Astrocyte (in vitro differentiated cells and primary cell): ENCODE measurements around the gene C2orf80. TPM values are rescaled to one million over a fixed set of nuclear protein-coding genes. Genes with fewer than 3 reads are reported as not detected.
"Not testable (repeated sequence)": the region's sequence is repeated elsewhere in the genome, so short reads cannot be mapped to it uniquely, and the experiment has no call there.

Experiments
- DNase-seq: peaks from one replicate; pipeline ENCODE4 v3.0.0-alpha.2; 2010; ENCODE audit warnings: low read depth
- FAIRE-seq: peaks from 2 replicates; lab custom pipeline; 2011; peaks lifted over from hg19 to GRCh38; lab: Jason Lieb, UNC
- H2AFZ ChIP-seq: 2 replicates; pipeline ENCODE4 v1.6.0; 2012; ENCODE audit warnings: low read depth, low read length, inconsistent platforms
- H3K27ac ChIP-seq: 2 replicates; pipeline ENCODE4 v1.5.1; 2011; ENCODE audit warnings: low read depth, low read length, inconsistent platforms
- H3K27me3 ChIP-seq: 2 replicates; pipeline ENCODE4 v1.6.0; 2011; ENCODE audit warnings: low read length, inconsistent platforms; ENCODE audit not compliant: insufficient read depth
- H3K36me3 ChIP-seq: 2 replicates; pipeline ENCODE4 v1.5.1; 2011; ENCODE audit warnings: low read length, inconsistent platforms; ENCODE audit not compliant: insufficient read depth
- H3K4me1 ChIP-seq: 2 replicates; pipeline ENCODE4 v1.5.1; 2011; ENCODE audit warnings: low read length, inconsistent platforms; ENCODE audit not compliant: insufficient read depth
- H3K4me2 ChIP-seq: 2 replicates; pipeline ENCODE4 v1.6.0; 2012; ENCODE audit warnings: low read length, inconsistent platforms
- H3K4me3 ChIP-seq: 2 replicates; pipeline ENCODE4 v1.5.1; 2011; ENCODE audit warnings: low read depth, mild to moderate bottlenecking, low read length, inconsistent platforms; ENCODE audit not compliant: insufficient read depth
- H3K79me2 ChIP-seq: 2 replicates; pipeline ENCODE4 v1.6.0; 2012; ENCODE audit warnings: mild to moderate bottlenecking, low read length, inconsistent platforms; ENCODE audit not compliant: insufficient read depth
- H3K9ac ChIP-seq: 2 replicates; pipeline ENCODE4 v1.6.0; 2012; ENCODE audit warnings: mild to moderate bottlenecking, low read length, inconsistent platforms
- H3K9me3 ChIP-seq: 2 replicates; pipeline ENCODE4 v1.5.1; 2012; ENCODE audit warnings: low read depth, mild to moderate bottlenecking, low read length, inconsistent platforms; ENCODE audit not compliant: insufficient read depth
- H4K20me1 ChIP-seq: 2 replicates; pipeline ENCODE4 v1.6.0; 2012; ENCODE audit warnings: low read length, inconsistent platforms; ENCODE audit not compliant: insufficient read depth
- H3K27ac Mint-ChIP-seq: one replicate; pipeline ENCODE4 v1.8.0; 2021; ENCODE audit warnings: mild to moderate bottlenecking, mixed read lengths; ENCODE audit not compliant: unreplicated experiment
- H3K27me3 Mint-ChIP-seq: one replicate; pipeline ENCODE4 v1.8.0; 2021; ENCODE audit warnings: low read depth, mixed read lengths; ENCODE audit not compliant: unreplicated experiment
- H3K36me3 Mint-ChIP-seq: one replicate; pipeline ENCODE4 v1.8.0; 2021; ENCODE audit warnings: low read depth, mixed read lengths; ENCODE audit not compliant: unreplicated experiment
- H3K4me1 Mint-ChIP-seq: one replicate; pipeline ENCODE4 v1.8.0; 2021; ENCODE audit warnings: low read depth, mixed read lengths; ENCODE audit not compliant: unreplicated experiment
- H3K4me3 Mint-ChIP-seq: one replicate; pipeline ENCODE4 v1.8.0; 2021; ENCODE audit warnings: mild to moderate bottlenecking, moderate library complexity, mixed read lengths; ENCODE audit not compliant: unreplicated experiment
- H3K9me3 Mint-ChIP-seq: one replicate; pipeline ENCODE4 v1.8.0; 2021; ENCODE audit warnings: mild to moderate bottlenecking, mixed read lengths; ENCODE audit not compliant: unreplicated experiment
- EZH2 ChIP-seq: IDR thresholded peaks from 2 replicates; pipeline ENCODE4 v1.6.1; 2012; ENCODE audit warnings: mild to moderate bottlenecking, low read length, inconsistent platforms; ENCODE audit not compliant: insufficient read depth
- total RNA-seq: library from RNA; stranded (reverse); gene quantifications from 2 replicates; pipeline ENCODE4 v1.2.1, GENCODE V29; 2021
- TF ChIP-seq, protein P1 (sequence below): IDR thresholded peaks from 2 replicates; pipeline ENCODE4 v1.5.1; 2011; ENCODE audit warnings: low read depth, mild to moderate bottlenecking, inconsistent platforms, low read length, moderate library complexity; ENCODE audit not compliant: insufficient read depth

The C2orf80 gene
- total RNA-seq, 1 donor from 2014 or later: not detected

DNA sequence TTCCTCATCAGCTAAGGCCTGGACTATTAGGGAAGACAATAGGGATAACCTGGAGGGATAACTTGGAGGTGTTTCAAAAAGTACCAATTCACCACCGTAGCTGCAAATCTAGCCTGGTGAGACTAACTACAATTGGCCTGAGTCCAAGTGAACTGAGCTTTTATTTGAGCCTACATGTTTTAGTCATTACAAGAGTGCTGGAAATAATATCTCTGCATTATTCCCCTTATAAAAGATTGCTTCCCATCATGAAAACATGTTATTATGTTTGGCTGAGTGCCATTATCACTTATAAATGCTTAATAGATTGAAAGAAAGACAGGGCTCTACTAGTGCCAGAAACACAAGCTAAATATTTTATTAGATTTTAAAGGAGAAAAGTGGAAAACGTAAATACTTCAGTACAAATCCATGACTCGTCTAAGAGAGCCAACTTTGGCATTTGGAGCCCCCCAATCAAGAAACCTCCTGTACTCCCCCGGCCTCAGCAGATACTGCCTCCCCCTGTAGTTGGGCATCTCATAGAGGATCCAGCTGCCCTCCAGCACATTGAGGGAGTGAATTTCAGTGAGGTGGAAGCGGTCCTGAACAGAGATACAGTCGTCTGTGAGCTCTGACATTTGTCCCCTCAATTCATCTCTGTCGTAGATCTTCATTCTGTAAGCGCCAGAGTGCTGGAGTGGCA is 47.4 kb downstream of the C2orf80 start:
- Mint-ChIP-seq H3K4me1 (no peaks in the 10 kb centered on the region), H3K27me3 (no peaks in the 10 kb centered on the region), H3K36me3 (no peaks in the 10 kb centered on the region), H3K9me3 (peaks cover 7% of the 10 kb centered on the region), H3K4me3 (no peak overlapping the region), H3K27ac (no peak overlapping the region)
- Histone ChIP-seq H2AFZ (no peak overlapping the region), H3K36me3 (no peaks in the 10 kb centered on the region), H3K79me2 (no peaks in the 10 kb centered on the region), H3K9ac (no peak overlapping the region), H3K4me1 (no peaks in the 10 kb centered on the region), H3K27me3 (no peaks in the 10 kb centered on the region), H3K4me2 (no peak overlapping the region), H4K20me1 (no peaks in the 10 kb centered on the region), H3K9me3 (no peaks in the 10 kb centered on the region), H3K4me3 (no peak overlapping the region), H3K27ac (no peak overlapping the region)
- DNase-seq: peak; percentile 22
- no peak for TF ChIP-seq EZH2
- TF ChIP-seq, protein P1, sequence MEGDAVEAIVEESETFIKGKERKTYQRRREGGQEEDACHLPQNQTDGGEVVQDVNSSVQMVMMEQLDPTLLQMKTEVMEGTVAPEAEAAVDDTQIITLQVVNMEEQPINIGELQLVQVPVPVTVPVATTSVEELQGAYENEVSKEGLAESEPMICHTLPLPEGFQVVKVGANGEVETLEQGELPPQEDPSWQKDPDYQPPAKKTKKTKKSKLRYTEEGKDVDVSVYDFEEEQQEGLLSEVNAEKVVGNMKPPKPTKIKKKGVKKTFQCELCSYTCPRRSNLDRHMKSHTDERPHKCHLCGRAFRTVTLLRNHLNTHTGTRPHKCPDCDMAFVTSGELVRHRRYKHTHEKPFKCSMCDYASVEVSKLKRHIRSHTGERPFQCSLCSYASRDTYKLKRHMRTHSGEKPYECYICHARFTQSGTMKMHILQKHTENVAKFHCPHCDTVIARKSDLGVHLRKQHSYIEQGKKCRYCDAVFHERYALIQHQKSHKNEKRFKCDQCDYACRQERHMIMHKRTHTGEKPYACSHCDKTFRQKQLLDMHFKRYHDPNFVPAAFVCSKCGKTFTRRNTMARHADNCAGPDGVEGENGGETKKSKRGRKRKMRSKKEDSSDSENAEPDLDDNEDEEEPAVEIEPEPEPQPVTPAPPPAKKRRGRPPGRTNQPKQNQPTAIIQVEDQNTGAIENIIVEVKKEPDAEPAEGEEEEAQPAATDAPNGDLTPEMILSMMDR: no peak
- FAIRE-seq: no peak

DNA sequence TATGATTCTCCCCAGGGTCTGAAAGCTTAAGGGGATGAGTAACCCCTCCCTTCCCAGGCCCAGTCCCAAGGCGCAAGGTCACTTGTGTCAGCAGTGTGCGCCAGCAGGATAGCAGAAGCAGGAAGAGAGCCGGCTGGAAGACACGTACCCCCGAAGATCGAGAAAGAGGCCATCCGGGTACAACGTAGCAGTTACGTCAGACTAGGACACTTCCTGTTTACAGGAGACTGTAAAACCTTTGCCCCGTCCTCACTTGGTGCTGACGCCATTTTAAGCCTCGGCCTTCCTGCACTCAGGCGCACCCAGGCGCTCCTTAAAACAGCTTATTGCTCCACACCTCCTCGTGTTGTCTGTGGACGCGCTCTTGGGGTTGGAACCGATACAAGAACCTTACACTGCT is 50.4 kb downstream of the C2orf80 start:
- no peaks in the 10 kb centered on the region for H3K36me3 ChIP-seq
- H3K9ac ChIP-seq: no peak overlapping the region
- Mint-ChIP-seq H3K27me3 (no peaks in the 10 kb centered on the region), H3K4me1 (peaks cover 2% of the 10 kb centered on the region), H3K27ac (no peak overlapping the region), H3K36me3 (no peaks in the 10 kb centered on the region), H3K9me3 (peaks cover 5% of the 10 kb centered on the region), H3K4me3 (no peak overlapping the region)
- no peaks in the 10 kb centered on the region for H3K9me3 ChIP-seq
- H3K27me3 ChIP-seq: no peaks in the 10 kb centered on the region
- no peaks in the 10 kb centered on the region for H3K4me1 ChIP-seq
- no peak overlapping the region for H3K27ac ChIP-seq
- H4K20me1 ChIP-seq: no peaks in the 10 kb centered on the region
- DNase-seq (no peak), FAIRE-seq (no peak)
- no peak overlapping the region for H3K4me2 ChIP-seq
- no peak overlapping the region for H3K4me3 ChIP-seq
- H3K79me2 ChIP-seq: no peaks in the 10 kb centered on the region
- TF ChIP-seq, protein P1: no peak
- no peak for TF ChIP-seq EZH2
- H2AFZ ChIP-seq: no peak overlapping the region

DNA sequence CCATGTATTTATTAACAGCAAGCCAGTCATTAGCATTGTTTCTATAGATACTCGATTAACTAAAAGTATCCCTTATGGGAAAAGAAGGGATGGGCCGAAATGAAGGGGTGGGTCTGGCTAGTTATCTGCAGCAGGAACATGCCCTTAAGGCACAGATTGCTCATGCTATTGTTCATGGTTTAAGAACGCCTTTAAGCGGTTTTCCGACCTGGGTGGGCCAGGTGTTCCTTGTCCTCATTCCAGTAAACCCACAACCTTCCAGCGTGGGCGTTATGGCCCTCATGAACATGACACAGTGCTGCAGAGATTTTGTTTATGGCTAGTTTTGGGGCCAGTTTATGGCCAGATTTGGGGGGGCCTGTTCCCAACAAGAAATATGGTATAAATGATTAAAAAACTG is 51.5 kb downstream of the C2orf80 start:
- not testable (repeated sequence) for H3K79me2 ChIP-seq, H3K4me3 Mint-ChIP-seq, H3K9me3 Mint-ChIP-seq, H3K9ac ChIP-seq, H4K20me1 ChIP-seq, H3K27me3 Mint-ChIP-seq, H3K27ac Mint-ChIP-seq, DNase-seq, H3K9me3 ChIP-seq, H3K36me3 ChIP-seq, H3K36me3 Mint-ChIP-seq, H3K27ac ChIP-seq, H3K27me3 ChIP-seq, FAIRE-seq, H3K4me1 Mint-ChIP-seq, H3K4me3 ChIP-seq, H3K4me1 ChIP-seq, H2AFZ ChIP-seq, H3K4me2 ChIP-seq
